ENCODE results near the gene CPNE8.

DNA sequence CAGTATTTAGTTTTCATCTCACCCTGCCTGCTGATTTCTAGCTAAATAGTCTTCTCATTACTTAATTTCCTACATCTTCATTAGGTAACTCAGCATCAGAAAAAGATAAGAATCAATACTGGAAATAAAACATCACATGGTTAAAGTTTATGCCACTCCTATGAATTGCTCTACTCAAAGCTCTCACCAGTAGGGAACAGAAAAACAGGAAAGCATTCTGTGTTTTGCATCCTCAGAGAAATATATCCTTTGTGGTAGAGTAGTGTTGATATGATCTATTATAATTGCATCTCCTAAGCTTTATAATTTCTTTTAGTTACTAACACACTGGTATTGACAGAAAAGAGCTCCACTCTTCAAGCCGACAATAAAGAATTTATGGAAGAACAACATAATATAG, 9.9 kb downstream of the CPNE8 start:
- no peak for TF ChIP-seq TAF1 (IDR thresholded peaks at IDR 0.05; ENCODE audit: borderline replicate concordance, insufficient read depth, low read length)
- TF ChIP-seq REST (IDR thresholded peaks at IDR 0.05; ENCODE audit: insufficient read depth in 1 of 2, low read depth in 2 of 2, low read length in 2 of 2), result no peak
- no peak for TF ChIP-seq POLR2AphosphoS5 (IDR thresholded peaks at IDR 0.05; ENCODE audit: low read depth, low read length)

All from PFSK-1 (cell line).